Ishikawa (cell line): ENCODE results near the gene DAAM1.

Source experiments
- RAD21 ChIP-seq: IDR thresholded peaks from 2 replicates; pipeline ENCODE4 v1.6.1; 2012; ENCODE audit warnings: low read depth
- USF1 ChIP-seq: IDR thresholded peaks from 2 replicates; pipeline ENCODE4 v1.6.1; 2012

GRCh38 chr14:59139324-59139723 is 49.1 kb upstream of the DAAM1 start:
- no peak for TF ChIP-seq RAD21
- TF ChIP-seq USF1, result no peak
